Breast epithelium (tissue), 3 donors: ENCODE data around the gene PNPO.

ENCODE experiments used
- POLR2A ChIP-seq: fragments of 450-650 bp; IDR thresholded peaks from one replicate; pipeline ENCODE4 v1.6.1; 2016; ENCODE audit warnings: antibody characterized with exemption, mild to moderate bottlenecking, moderate library complexity
- POLR2AphosphoS5 ChIP-seq, 3 donors: sonication (generic); formaldehyde crosslinking; IDR thresholded peaks; one replicate each; pipeline ENCODE4 v1.6.1; 2017; ENCODE audit warnings: antibody characterized with exemption in 3 of 3
- TF ChIP-seq, protein P1 (sequence below), 3 donors: fragments of 450-650 bp; IDR thresholded peaks; one replicate each; pipeline ENCODE4 v1.5.1; 2016 to 2017; ENCODE audit warnings: antibody characterized with exemption in 3 of 3, mild to moderate bottlenecking in 3 of 3, moderate library complexity in 3 of 3

DNA sequence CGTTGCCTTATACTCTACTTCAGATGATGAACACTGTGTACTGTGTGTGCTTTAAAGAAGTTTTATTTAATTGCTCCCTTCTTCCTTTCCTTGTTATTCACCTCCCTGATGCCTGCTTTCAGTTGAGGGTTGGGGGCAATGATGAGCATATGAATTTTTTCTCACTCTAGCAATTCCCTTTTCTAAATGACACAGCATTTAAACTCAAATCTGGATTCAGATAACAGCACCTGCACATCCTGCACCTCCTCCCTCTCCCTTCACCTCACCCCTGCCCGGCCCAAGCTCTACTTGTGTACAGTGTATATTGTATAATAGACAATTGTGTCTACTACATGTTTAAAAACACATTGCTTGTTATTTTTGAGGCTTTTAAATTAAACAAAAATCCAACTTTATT, 13.0 kb upstream of the PNPO start:
- TF ChIP-seq, protein P1, sequence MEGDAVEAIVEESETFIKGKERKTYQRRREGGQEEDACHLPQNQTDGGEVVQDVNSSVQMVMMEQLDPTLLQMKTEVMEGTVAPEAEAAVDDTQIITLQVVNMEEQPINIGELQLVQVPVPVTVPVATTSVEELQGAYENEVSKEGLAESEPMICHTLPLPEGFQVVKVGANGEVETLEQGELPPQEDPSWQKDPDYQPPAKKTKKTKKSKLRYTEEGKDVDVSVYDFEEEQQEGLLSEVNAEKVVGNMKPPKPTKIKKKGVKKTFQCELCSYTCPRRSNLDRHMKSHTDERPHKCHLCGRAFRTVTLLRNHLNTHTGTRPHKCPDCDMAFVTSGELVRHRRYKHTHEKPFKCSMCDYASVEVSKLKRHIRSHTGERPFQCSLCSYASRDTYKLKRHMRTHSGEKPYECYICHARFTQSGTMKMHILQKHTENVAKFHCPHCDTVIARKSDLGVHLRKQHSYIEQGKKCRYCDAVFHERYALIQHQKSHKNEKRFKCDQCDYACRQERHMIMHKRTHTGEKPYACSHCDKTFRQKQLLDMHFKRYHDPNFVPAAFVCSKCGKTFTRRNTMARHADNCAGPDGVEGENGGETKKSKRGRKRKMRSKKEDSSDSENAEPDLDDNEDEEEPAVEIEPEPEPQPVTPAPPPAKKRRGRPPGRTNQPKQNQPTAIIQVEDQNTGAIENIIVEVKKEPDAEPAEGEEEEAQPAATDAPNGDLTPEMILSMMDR (IDR thresholded peaks at IDR 0.05), result no peak
- no peak for TF ChIP-seq POLR2A
- no peak for TF ChIP-seq POLR2AphosphoS5 (IDR thresholded peaks at IDR 0.05)
